Fibroblast of villous mesenchyme (primary cell): ENCODE measurements around the gene CD151. TPM values are rescaled to one million over a fixed set of nuclear protein-coding genes. Genes with fewer than 3 reads are reported as not detected.

Experiments
- DNase-seq: peaks from one replicate; pipeline ENCODE4 v3.0.0-alpha.2; 2010; ENCODE audit warnings: low read depth
- H3K4me3 ChIP-seq: 2 replicates; pipeline ENCODE4 v1.5.1; 2011; ENCODE audit warnings: low read depth, mild to moderate bottlenecking, low read length
- CTCF ChIP-seq: IDR thresholded peaks from 2 replicates; pipeline ENCODE4 v1.5.1; 2012; ENCODE audit warnings: low read depth, mild to moderate bottlenecking, low read length; ENCODE audit not compliant: insufficient read depth
- total RNA-seq: library from RNA; depleted of rRNA; stranded (reverse); fragments of >200 nt; gene quantifications from 2 replicates; pipeline ENCODE4 v1.2.3, GENCODE V29; 2012

Gene CD151
- total RNA-seq, 1 donor, result 218 TPM

- TF ChIP-seq CTCF, result no peak
- DNase-seq, result no peak
- H3K4me3 ChIP-seq, result no peak overlapping the region
Observed at GRCh38 chr11:855796-856195, 23.0 kb downstream of the CD151 start.

- DNase-seq, result no peak
- no peak overlapping the region for H3K4me3 ChIP-seq
- TF ChIP-seq CTCF, result no peak
Observed at GRCh38 chr11:856397-856796, 23.6 kb downstream of the CD151 start.

GRCh38 chr11:858053-858761 lies 25.5 kb downstream of the CD151 start:
- no peak for DNase-seq
- TF ChIP-seq CTCF, result no peak
- no peak overlapping the region for H3K4me3 ChIP-seq

- no peak for DNase-seq
- H3K4me3 ChIP-seq, result peak overlapping the region; percentile 60
- no peak for TF ChIP-seq CTCF
Observed at GRCh38 chr11:858762-859339, 26.1 kb downstream of the CD151 start.

GRCh38 chr11:859394-860131 lies 26.8 kb downstream of the CD151 start:
- H3K4me3 ChIP-seq, result peak overlapping the region; percentile 60
- TF ChIP-seq CTCF, result no peak
- peak; percentile 98 for DNase-seq

GRCh38 chr11:860234-861104 lies 27.7 kb downstream of the CD151 start:
- no peak for TF ChIP-seq CTCF
- H3K4me3 ChIP-seq, result peak overlapping the region; percentile 60
- DNase-seq, result no peak
